Lower leg skin (tissue), 4 donors: ENCODE results near the gene ANO9. TPM values are rescaled to one million over a fixed set of nuclear protein-coding genes. Genes with fewer than 3 reads are reported as not detected.

Experiments used
- DNase-seq, 2 donors: peaks; one replicate each; pipeline ENCODE4 v3.0.0-alpha.2; 2019; ENCODE audit warnings: low spot score in 2 of 2
- H3K4me3 ChIP-seq: fragments of 200-600 bp; sonication (generic); 2 replicates; pipeline ENCODE4 v1.5.1; 2017; ENCODE audit warnings: mild to moderate bottlenecking, low read depth; ENCODE audit not compliant: poor library complexity, severe bottlenecking
- CTCF ChIP-seq, 3 donors: fragments of 450-650 bp; IDR thresholded peaks; one replicate each; pipeline ENCODE4 v1.5.1; 2016; ENCODE audit warnings: antibody characterized with exemption in 3 of 3, mild to moderate bottlenecking in 3 of 3, moderate library complexity in 2 of 3
- POLR2A ChIP-seq, 2 donors: fragments of 450-650 bp; IDR thresholded peaks; one replicate each; pipeline ENCODE4 v1.6.1; 2016 to 2017; ENCODE audit warnings: antibody characterized with exemption in 2 of 2, mild to moderate bottlenecking in 1 of 2, moderate library complexity in 1 of 2
- WGBS, 2 donors: methylation state at CpG; one replicate each; pipeline ENCODE4 v1.1.5; 2018; 5-methylcytosine and 5-hydroxymethylcytosine counted together
- intact Hi-C: fragments of 100-400 bp; cut with DNase I; formaldehyde crosslinking; loops from one replicate; pipeline ENCODE4 v1.15.0; 2023; ENCODE audit warnings: low total_unique reads
- total RNA-seq, 4 donors: library from RNA; depleted of rRNA; stranded (reverse); fragments of >200 nt; gene quantifications; one replicate each; pipeline ENCODE4 v1.1.0, GENCODE V29; 2016

The ANO9 gene
- total RNA-seq, 4 donors from 2014 or later = 55.7 to 116 (median 92.1) TPM

- no peak overlapping the region for H3K4me3 ChIP-seq
- no peak for TF ChIP-seq POLR2A (IDR thresholded peaks at IDR 0.05)
- TF ChIP-seq CTCF (IDR thresholded peaks at IDR 0.05) = no peak
- intact Hi-C loops = no loop called here
- DNase-seq = no peak
- 87 to 91% methylated on average over 20 to 22 of the region's 22 CpGs for WGBS, 2 donors
Measured at GRCh38 chr11:473962-474785, 32.4 kb upstream of the ANO9 start.

GRCh38 chr11:473415-473814, 31.6 kb upstream of the ANO9 start:
- 95% methylated on average over 9 of the region's 19 CpGs for WGBS, 2 donors
- TF ChIP-seq POLR2A (IDR thresholded peaks at IDR 0.05) (no peak), CTCF (IDR thresholded peaks at IDR 0.05) (no peak)
- no peak overlapping the region for H3K4me3 ChIP-seq
- no peak for DNase-seq
- intact Hi-C loops = no loop called here

GRCh38 chr11:472816-473215, 31.0 kb upstream of the ANO9 start:
- intact Hi-C loops = no loop called here
- DNase-seq = no peak
- H3K4me3 ChIP-seq = no peak overlapping the region
- no peak for TF ChIP-seq POLR2A (IDR thresholded peaks at IDR 0.05)
- no peak for TF ChIP-seq CTCF (IDR thresholded peaks at IDR 0.05)
- 92 to 93% methylated on average over 27 to 28 of the region's 28 CpGs for WGBS, 2 donors

GRCh38 chr11:472272-472671, 30.5 kb upstream of the ANO9 start:
- no peak for DNase-seq
- no peak for TF ChIP-seq POLR2A (IDR thresholded peaks at IDR 0.05)
- TF ChIP-seq CTCF (IDR thresholded peaks at IDR 0.05) = no peak
- H3K4me3 ChIP-seq = no peak overlapping the region
- intact Hi-C loops = no loop called here
- 91 to 93% methylated on average over 7 to 13 of the region's 13 CpGs for WGBS, 2 donors

GRCh38 chr11:471468-472145, 29.8 kb upstream of the ANO9 start:
- H3K4me3 ChIP-seq = no peak overlapping the region
- WGBS, 2 donors = 92 to 97% methylated on average over 58 to 61 of the region's 61 CpGs
- intact Hi-C loops = no loop called here
- DNase-seq = no peak
- TF ChIP-seq CTCF (IDR thresholded peaks at IDR 0.05) = no peak
- TF ChIP-seq POLR2A (IDR thresholded peaks at IDR 0.05) = no peak
